Measurements from ENCODE around the gene KIF25.

Gene KIF25

GRCh38 chr6:168004023-168004422 lies 6.6 kb downstream of the KIF25 start:
- H3K4me1 ChIP-seq (ENCODE audit: control insufficient read depth in 5 of 5, insufficient read depth in 5 of 5, low read length in 5 of 5) = peaks cover 0 to 28% (median 0%) of the 10 kb centered on the region in 5 donors
- peaks cover 0 to 2% (median 0%) of the 10 kb centered on the region in 5 donors for H3K9me3 ChIP-seq (ENCODE audit: control insufficient read depth in 5 of 5, low read length in 5 of 5)
- H3K27me3 ChIP-seq (ENCODE audit: control insufficient read depth in 5 of 5, insufficient read depth in 4 of 5, low read length in 5 of 5) = peaks cover 0 to 5% (median 0%) of the 10 kb centered on the region in 5 donors
- H3K36me3 ChIP-seq (ENCODE audit: control insufficient read depth in 5 of 5, insufficient read depth in 5 of 5, low read length in 5 of 5) = no peaks in the 10 kb centered on the region
- H3K27ac ChIP-seq (ENCODE audit: low read depth, low read length) = peak overlapping the region; percentile 26
- no peak overlapping the region for H3K9ac ChIP-seq (ENCODE audit: low read length in 5 of 5)
- H3K4me3 ChIP-seq (ENCODE audit: low read depth in 1 of 5, low read length in 5 of 5) = no peak overlapping the region

GRCh38 chr6:168004945-168005344 lies 7.5 kb downstream of the KIF25 start:
- Histone ChIP-seq H3K4me1 (ENCODE audit: control insufficient read depth in 5 of 5, insufficient read depth in 5 of 5, low read length in 5 of 5) (peaks cover 0 to 28% (median 0%) of the 10 kb centered on the region in 5 donors), H3K27ac (ENCODE audit: low read depth, low read length) (no peak overlapping the region), H3K9me3 (ENCODE audit: control insufficient read depth in 5 of 5, low read length in 5 of 5) (peaks cover 0 to 2% (median 0%) of the 10 kb centered on the region in 5 donors), H3K36me3 (ENCODE audit: control insufficient read depth in 5 of 5, insufficient read depth in 5 of 5, low read length in 5 of 5) (no peaks in the 10 kb centered on the region), H3K27me3 (ENCODE audit: control insufficient read depth in 5 of 5, insufficient read depth in 4 of 5, low read length in 5 of 5) (peaks cover 0 to 5% (median 0%) of the 10 kb centered on the region in 5 donors), H3K4me3 (ENCODE audit: low read depth in 1 of 5, low read length in 5 of 5) (no peak overlapping the region), H3K9ac (ENCODE audit: low read length in 5 of 5) (no peak overlapping the region)

GRCh38 chr6:168005796-168006195 lies 8.3 kb downstream of the KIF25 start:
- no peak overlapping the region for H3K4me3 ChIP-seq (ENCODE audit: low read depth in 1 of 5, low read length in 5 of 5)
- H3K27me3 ChIP-seq (ENCODE audit: control insufficient read depth in 5 of 5, insufficient read depth in 4 of 5, low read length in 5 of 5) = peaks cover 0 to 2% (median 0%) of the 10 kb centered on the region in 5 donors
- H3K9me3 ChIP-seq (ENCODE audit: control insufficient read depth in 5 of 5, low read length in 5 of 5) = peaks cover 0 to 7% (median 3%) of the 10 kb centered on the region in 5 donors
- no peaks in the 10 kb centered on the region for H3K36me3 ChIP-seq (ENCODE audit: control insufficient read depth in 5 of 5, insufficient read depth in 5 of 5, low read length in 5 of 5)
- H3K27ac ChIP-seq (ENCODE audit: low read depth, low read length) = no peak overlapping the region
- no peak overlapping the region for H3K9ac ChIP-seq (ENCODE audit: low read length in 5 of 5)
- peaks cover 0 to 28% (median 0%) of the 10 kb centered on the region in 5 donors for H3K4me1 ChIP-seq (ENCODE audit: control insufficient read depth in 5 of 5, insufficient read depth in 5 of 5, low read length in 5 of 5)

- H3K4me3 ChIP-seq (ENCODE audit: low read depth in 1 of 5, low read length in 5 of 5) = no peak overlapping the region
- no peaks in the 10 kb centered on the region for H3K36me3 ChIP-seq (ENCODE audit: control insufficient read depth in 5 of 5, insufficient read depth in 5 of 5, low read length in 5 of 5)
- H3K4me1 ChIP-seq (ENCODE audit: control insufficient read depth in 5 of 5, insufficient read depth in 5 of 5, low read length in 5 of 5) = peaks cover 0 to 27% (median 0%) of the 10 kb centered on the region in 5 donors
- H3K27me3 ChIP-seq (ENCODE audit: control insufficient read depth in 5 of 5, insufficient read depth in 4 of 5, low read length in 5 of 5) = no peaks in the 10 kb centered on the region
- no peak overlapping the region for H3K9ac ChIP-seq (ENCODE audit: low read length in 5 of 5)
- peaks cover 2 to 20% (median 15%) of the 10 kb centered on the region in 5 donors for H3K9me3 ChIP-seq (ENCODE audit: control insufficient read depth in 5 of 5, low read length in 5 of 5)
- no peak overlapping the region for H3K27ac ChIP-seq (ENCODE audit: low read depth, low read length)
Measured at GRCh38 chr6:168007592-168008338, 10.3 kb downstream of the KIF25 start.

- Histone ChIP-seq H3K4me1 (ENCODE audit: control insufficient read depth in 5 of 5, insufficient read depth in 5 of 5, low read length in 5 of 5) (peaks cover 0 to 24% (median 0%) of the 10 kb centered on the region in 5 donors), H3K27me3 (ENCODE audit: control insufficient read depth in 5 of 5, insufficient read depth in 4 of 5, low read length in 5 of 5) (no peaks in the 10 kb centered on the region), H3K9me3 (ENCODE audit: control insufficient read depth in 5 of 5, low read length in 5 of 5) (peaks cover 2 to 20% (median 15%) of the 10 kb centered on the region in 5 donors), H3K36me3 (ENCODE audit: control insufficient read depth in 5 of 5, insufficient read depth in 5 of 5, low read length in 5 of 5) (no peaks in the 10 kb centered on the region), H3K4me3 (ENCODE audit: low read depth in 1 of 5, low read length in 5 of 5) (no peak overlapping the region), H3K9ac (ENCODE audit: low read length in 5 of 5) (no peak overlapping the region), H3K27ac (ENCODE audit: low read depth, low read length) (no peak overlapping the region)
Measured at GRCh38 chr6:168009331-168009730, 11.9 kb downstream of the KIF25 start.

DNA sequence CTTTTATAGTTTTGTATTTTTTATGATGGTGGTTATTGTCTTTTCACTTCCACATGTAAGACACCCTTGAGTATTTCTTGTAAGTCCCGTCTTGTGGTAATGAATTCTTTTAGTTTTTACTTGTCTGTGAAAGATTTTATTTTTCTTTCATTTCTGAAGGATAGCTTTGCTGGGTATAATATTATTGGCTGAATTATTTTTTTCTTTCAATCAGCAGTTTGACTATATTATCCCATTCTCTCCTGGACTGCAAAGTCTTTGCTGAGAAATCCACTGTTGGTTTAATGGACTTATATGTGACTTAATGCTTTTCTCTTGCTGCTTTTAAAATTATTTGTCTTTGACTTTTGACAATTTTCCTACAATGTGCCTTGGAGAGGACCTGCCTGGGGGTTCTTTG lies 13.8 kb downstream of the KIF25 start:
- Histone ChIP-seq H3K27me3 (ENCODE audit: control insufficient read depth in 5 of 5, insufficient read depth in 4 of 5, low read length in 5 of 5) (no peaks in the 10 kb centered on the region), H3K9ac (ENCODE audit: low read length in 5 of 5) (no peak overlapping the region)

GRCh38 chr6:168012431-168013249 lies 15.2 kb downstream of the KIF25 start:
- peaks cover 0 to 36% (median 0%) of the 10 kb centered on the region in 5 donors for H3K4me1 ChIP-seq (ENCODE audit: control insufficient read depth in 5 of 5, insufficient read depth in 5 of 5, low read length in 5 of 5)
- no peaks in the 10 kb centered on the region for H3K36me3 ChIP-seq (ENCODE audit: control insufficient read depth in 5 of 5, insufficient read depth in 5 of 5, low read length in 5 of 5)
- H3K9me3 ChIP-seq (ENCODE audit: control insufficient read depth in 5 of 5, low read length in 5 of 5) = peaks cover 2 to 20% (median 15%) of the 10 kb centered on the region in 5 donors
- H3K9ac ChIP-seq (ENCODE audit: low read length in 5 of 5) = no peak overlapping the region
- H3K4me3 ChIP-seq (ENCODE audit: low read depth in 1 of 5, low read length in 5 of 5) = no peak overlapping the region
- no peak overlapping the region for H3K27ac ChIP-seq (ENCODE audit: low read depth, low read length)
- H3K27me3 ChIP-seq (ENCODE audit: control insufficient read depth in 5 of 5, insufficient read depth in 4 of 5, low read length in 5 of 5) = peaks cover 0 to 4% (median 3%) of the 10 kb centered on the region in 5 donors

More for the DNA sequence above, 13.8 kb downstream of the KIF25 start:
- no peak overlapping the region for H3K27ac ChIP-seq (ENCODE audit: low read depth, low read length)
- no peak overlapping the region for H3K4me3 ChIP-seq (ENCODE audit: low read depth in 1 of 5, low read length in 5 of 5)
- peaks cover 0 to 26% (median 0%) of the 10 kb centered on the region in 5 donors for H3K4me1 ChIP-seq (ENCODE audit: control insufficient read depth in 5 of 5, insufficient read depth in 5 of 5, low read length in 5 of 5)
- no peaks in the 10 kb centered on the region for H3K36me3 ChIP-seq (ENCODE audit: control insufficient read depth in 5 of 5, insufficient read depth in 5 of 5, low read length in 5 of 5)
- H3K9me3 ChIP-seq (ENCODE audit: control insufficient read depth in 5 of 5, low read length in 5 of 5) = peaks cover 2 to 20% (median 15%) of the 10 kb centered on the region in 5 donors

DNA sequence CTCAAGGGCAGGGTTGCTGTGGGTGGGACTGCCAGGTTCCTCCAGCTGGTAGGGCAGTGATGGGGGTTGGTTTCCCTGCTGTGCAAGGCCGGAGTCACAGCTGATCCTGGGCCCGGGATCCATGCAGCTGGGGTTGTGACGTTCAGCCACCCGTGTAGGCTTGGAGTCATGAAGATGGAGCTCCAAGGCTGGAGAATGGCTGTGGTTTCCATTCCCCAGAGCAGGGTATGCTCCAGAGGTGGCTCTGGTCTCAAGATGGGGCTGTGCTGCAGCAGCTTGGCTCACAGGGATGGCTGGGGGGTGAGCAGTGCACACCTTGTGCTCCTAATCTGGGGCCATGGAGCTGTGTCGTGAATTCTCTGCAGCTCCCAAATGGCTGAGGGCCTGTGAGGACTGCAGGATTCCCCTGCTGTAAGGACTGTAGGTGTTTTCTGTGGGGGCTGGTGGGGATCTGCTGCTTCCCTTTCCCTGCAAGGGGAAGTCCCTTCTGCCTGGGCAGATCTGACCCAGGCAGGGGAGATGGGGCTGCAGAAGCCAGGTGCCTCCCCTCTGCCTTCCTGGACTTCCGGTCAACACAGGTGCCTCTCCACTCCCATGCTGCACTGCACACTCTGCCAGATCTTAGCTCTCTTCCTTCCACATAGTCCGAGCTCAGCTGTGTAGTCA lies 15.9 kb downstream of the KIF25 start:
- Histone ChIP-seq H3K36me3 (ENCODE audit: control insufficient read depth in 5 of 5, insufficient read depth in 5 of 5, low read length in 5 of 5) (no peaks in the 10 kb centered on the region), H3K9me3 (ENCODE audit: control insufficient read depth in 5 of 5, low read length in 5 of 5) (peaks cover 2 to 20% (median 15%) of the 10 kb centered on the region in 5 donors), H3K4me1 (ENCODE audit: control insufficient read depth in 5 of 5, insufficient read depth in 5 of 5, low read length in 5 of 5) (peaks cover 0 to 34% (median 0%) of the 10 kb centered on the region in 5 donors), H3K4me3 (ENCODE audit: low read depth in 1 of 5, low read length in 5 of 5) (no peak overlapping the region), H3K27ac (ENCODE audit: low read depth, low read length) (no peak overlapping the region), H3K27me3 (ENCODE audit: control insufficient read depth in 5 of 5, insufficient read depth in 4 of 5, low read length in 5 of 5) (peaks cover 0 to 4% (median 3%) of the 10 kb centered on the region in 5 donors), H3K9ac (ENCODE audit: low read length in 5 of 5) (no peak overlapping the region)

DNA sequence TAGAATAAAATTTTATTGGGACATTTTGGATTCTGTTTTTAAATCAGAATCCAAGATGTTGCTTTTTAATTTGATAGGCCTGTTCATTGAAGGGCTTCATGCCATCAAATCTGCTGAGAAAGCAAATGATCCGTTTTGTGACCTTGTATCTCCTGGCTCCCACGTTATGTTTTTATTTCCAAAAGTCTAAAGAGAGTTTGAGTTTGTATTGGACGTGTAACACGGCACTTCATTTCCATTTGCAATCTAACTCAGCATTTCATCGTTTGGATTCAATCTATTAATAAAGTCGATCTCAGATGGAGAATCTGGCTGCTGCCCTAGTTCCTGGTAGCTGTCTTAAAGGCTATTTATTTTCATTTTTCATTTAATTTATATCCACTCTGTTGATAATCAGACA lies 17.0 kb downstream of the KIF25 start:
- no peaks in the 10 kb centered on the region for H3K36me3 ChIP-seq (ENCODE audit: control insufficient read depth in 5 of 5, insufficient read depth in 5 of 5, low read length in 5 of 5)
- peaks cover 0 to 4% (median 3%) of the 10 kb centered on the region in 5 donors for H3K27me3 ChIP-seq (ENCODE audit: control insufficient read depth in 5 of 5, insufficient read depth in 4 of 5, low read length in 5 of 5)
- peaks cover 0 to 20% (median 15%) of the 10 kb centered on the region in 5 donors for H3K9me3 ChIP-seq (ENCODE audit: control insufficient read depth in 5 of 5, low read length in 5 of 5)
- no peak overlapping the region for H3K27ac ChIP-seq (ENCODE audit: low read depth, low read length)
- no peak overlapping the region for H3K4me3 ChIP-seq (ENCODE audit: low read depth in 1 of 5, low read length in 5 of 5)
- H3K4me1 ChIP-seq (ENCODE audit: control insufficient read depth in 5 of 5, insufficient read depth in 5 of 5, low read length in 5 of 5) = peaks cover 0 to 34% (median 0%) of the 10 kb centered on the region in 5 donors
- H3K9ac ChIP-seq (ENCODE audit: low read length in 5 of 5) = no peak overlapping the region
